HT-29 (cell line): Measurements from ENCODE around the gene NIPBL. TPM values are rescaled to one million over a fixed set of nuclear protein-coding genes. Genes with fewer than 3 reads are reported as not detected.
A peak's percentile ranks its signal among the peaks of the same experiment; 100 is the strongest.
"Not testable (repeated sequence)": the region's sequence is repeated elsewhere in the genome, so short reads cannot be mapped to it uniquely, and the experiment has no call there.

Experiments
- DNase-seq: peaks from one replicate; pipeline ENCODE4 v3.0.0-alpha.2; 2015; ENCODE audit warnings: low spot score
- total RNA-seq: library from RNA; depleted of rRNA; stranded (reverse); fragments of >200 nt; shearing (Covaris generic); gene quantifications from 2 replicates; pipeline ENCODE4 v1.2.3, GENCODE V29; 2014

Gene NIPBL
- total RNA-seq, 1 experiment from 2014 or later = 11.2 TPM

DNA sequence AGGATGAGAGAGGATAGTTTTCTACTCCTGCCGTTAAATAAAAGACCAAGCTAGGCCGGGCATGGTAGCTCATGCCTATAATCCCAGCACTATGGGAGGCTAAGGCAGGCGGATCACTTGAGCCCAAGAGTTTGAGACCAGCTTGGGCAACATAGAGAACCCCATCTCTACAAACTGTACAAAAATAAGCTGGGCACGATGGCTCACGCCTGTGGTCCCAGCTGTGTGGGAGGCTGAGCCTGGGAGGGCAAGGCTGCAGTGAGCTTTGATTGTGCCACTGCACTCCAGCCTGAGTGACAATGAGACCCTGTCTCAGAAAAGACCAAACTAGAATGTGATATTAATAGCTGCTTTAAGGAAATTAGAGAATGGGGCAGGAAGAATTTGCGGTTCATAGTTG lies 158.4 kb downstream of the NIPBL start:
- no peak for DNase-seq

- no peak for DNase-seq
Observed at GRCh38 chr5:37037840-37038239, 161.3 kb downstream of the NIPBL start.

DNA sequence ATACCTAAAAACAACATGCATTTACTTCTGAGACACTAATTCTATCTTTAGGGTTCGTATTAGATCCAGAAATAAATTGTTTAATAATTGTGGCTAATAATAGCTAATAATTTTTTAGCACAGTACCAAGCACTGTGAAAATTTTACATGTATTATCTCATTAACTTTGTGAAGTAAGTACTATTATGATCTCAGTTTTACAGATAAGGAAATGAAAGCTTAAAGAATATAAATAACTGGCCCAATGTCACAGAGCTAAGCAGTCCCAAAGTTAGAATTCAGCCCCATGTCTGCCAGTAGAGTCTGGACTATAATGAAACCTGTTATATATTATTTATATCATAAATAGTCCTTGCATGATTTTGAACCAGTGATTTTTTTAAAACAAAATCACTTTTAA lies 163.3 kb downstream of the NIPBL start:
- DNase-seq = no peak

GRCh38 chr5:37043693-37044092 lies 167.1 kb downstream of the NIPBL start:
- DNase-seq = peak; percentile 31

- no peak for DNase-seq
Observed at GRCh38 chr5:37044120-37044519, 167.6 kb downstream of the NIPBL start.

- no peak for DNase-seq
Observed at GRCh38 chr5:37045703-37046102, 169.1 kb downstream of the NIPBL start.

DNA sequence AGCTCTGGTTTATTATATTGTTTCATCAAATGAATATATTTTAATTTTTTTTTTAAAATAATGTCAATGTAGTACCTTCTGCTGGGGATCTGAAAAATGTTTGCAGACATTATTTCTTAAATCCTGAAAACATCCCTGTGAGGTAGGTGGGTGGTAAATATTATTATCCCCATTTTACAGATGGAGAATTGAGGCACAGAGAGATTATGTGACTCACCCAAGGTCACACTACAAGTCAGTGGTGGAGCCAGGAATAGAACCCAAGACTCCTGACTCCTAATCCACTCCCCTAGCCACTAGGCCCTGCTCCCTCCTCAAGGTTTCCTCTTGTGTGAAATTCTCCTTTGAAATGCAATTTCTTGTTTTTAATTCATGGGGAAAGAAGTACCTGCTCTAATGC lies 171.4 kb downstream of the NIPBL start:
- DNase-seq = no peak

DNA sequence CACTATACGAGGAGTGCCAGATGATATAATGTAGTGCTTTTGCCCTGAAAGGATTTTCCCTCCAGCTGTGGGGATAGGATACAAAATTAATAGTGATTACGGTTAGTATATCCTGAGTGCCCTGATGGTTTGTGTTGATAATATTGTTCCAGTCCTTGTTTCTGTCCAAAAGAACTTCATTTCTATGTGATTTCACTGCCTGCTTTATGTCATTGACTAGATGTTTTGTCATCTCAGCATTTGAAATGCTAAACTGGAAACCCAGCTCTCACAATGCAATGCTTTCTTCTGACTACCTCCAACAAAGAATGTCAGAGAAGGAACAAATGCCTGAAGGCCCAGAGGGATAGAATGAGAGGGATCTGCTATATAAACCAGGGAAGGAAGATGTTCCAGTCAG lies 177.8 kb downstream of the NIPBL start:
- no peak for DNase-seq

DNA sequence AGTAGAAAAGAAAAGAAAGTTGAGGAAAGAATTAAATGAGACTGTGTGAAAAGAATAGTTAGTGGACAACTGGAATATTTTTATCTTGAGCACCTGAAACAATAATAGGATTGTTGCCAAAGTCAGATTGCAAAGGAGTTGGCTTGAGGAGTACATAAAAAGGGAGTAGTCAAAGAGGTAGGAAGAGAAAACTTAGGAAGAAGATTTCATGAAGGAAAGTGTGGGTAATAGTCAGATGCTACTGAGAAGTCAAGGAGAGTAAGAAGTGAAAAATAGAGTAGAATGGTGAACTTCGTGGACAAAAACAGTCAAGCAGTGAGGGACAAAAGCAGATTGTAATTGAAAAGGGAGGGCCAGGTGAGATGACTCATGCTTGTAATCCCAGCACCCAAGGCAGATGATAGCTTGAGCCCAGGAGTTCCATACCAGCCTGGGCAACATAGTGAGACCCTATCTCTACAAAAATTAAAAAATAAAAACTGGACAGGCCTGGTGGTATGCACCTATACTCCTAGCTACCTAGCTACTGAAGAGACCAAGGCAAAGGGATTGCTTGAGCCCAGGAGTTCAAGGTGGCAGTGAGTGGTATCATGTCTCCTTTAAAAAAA lies 178.9 kb downstream of the NIPBL start:
- no peak for DNase-seq

- no peak for DNase-seq
Observed at GRCh38 chr5:37056762-37057161, 180.2 kb downstream of the NIPBL start.

DNA sequence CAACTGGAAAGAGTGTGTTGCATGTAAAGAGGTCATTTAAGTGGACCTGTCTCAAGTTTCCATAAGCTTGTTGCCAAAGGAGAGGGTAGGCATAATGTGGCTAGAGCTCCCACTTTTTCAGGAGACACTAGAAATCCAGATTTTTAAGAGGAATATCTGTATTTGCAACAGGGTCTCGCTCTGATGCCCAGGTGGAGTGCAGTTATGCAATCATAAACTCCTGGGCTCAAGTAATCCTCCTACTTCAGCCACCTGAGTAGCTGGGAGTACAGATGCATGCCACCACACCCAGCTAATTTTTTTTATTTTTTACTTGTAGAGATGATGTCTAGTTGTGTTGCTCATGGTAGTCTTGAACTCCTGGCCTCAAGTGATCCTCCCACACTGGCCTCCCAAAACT lies 183.5 kb downstream of the NIPBL start:
- no peak for DNase-seq

DNA sequence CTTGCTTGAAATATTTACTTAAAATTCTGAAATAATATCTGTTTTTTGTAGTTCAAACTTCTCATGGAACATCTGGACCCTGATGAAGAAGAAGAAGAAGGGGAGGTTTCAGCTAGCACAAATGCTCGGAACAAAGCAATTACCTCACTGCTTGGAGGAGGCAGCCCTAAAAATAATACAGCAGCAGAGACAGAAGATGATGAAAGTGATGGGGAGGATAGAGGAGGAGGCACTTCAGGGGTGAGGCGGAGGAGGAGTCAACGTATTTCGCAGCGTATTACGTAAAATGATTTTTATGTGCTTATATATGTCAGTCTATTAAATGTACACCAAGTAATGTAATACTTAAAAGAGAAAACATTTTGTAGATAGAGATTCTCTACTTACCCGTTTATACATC lies 187.2 kb downstream of the NIPBL start:
- no peak for DNase-seq

- no peak for DNase-seq
Observed at GRCh38 chr5:37064442-37064841, 187.9 kb downstream of the NIPBL start.

DNA sequence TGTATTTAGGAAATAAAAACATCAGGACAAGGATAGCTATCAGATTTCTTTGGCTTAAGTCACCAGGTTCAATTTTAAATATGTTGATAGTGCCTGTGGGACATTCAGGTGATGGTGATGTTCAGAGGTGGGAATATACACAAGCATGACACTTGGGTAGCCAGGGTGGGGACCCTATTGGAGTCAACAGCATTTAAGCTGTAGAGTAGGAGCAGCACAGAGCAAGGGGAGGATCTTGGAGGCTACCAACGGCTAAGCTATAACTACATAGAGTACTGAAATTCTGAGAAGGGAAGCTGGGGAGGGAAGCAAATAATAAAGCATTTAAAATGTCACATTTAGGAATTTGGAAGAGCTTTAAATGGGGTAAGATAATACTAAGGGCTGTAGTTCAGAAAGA lies 194.9 kb downstream of the NIPBL start:
- no peak for DNase-seq

DNA sequence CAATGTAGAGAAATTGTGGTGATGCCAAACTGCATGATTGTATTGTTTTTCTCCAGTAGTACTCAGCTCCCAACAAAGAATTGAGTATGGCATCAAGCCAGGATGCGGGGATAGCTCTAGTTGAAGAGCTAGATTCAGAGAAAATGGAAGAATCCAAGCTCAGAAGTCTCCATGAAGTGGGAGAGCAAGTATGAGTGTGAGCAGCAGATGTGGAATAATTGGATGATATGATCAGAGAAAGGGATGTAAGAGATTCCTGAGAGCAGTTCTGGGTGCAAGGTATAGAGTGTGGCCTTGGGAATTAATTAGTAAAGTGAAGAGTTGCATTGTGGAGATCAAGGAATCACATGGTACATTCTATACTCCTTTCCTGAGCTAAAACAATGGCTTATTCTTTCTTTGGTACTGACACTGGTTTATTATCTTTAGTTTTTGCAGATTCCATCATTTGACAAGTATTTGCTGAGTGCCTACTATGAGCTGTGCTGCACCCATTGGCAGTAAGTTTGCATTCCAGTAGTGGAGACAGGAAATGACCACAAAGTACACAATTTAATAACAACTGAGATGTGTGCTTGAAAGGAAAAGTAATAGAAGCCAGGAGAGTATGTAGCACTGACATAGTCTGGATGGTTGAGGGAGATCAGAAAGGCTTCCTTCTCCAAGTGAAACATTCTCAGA lies 195.5 kb downstream of the NIPBL start:
- DNase-seq = no peak

- DNase-seq = no peak
Observed at GRCh38 chr5:37075399-37075950, 198.9 kb downstream of the NIPBL start.

- DNase-seq = no peak
Observed at GRCh38 chr5:37077146-37077545, 200.6 kb downstream of the NIPBL start.

DNA sequence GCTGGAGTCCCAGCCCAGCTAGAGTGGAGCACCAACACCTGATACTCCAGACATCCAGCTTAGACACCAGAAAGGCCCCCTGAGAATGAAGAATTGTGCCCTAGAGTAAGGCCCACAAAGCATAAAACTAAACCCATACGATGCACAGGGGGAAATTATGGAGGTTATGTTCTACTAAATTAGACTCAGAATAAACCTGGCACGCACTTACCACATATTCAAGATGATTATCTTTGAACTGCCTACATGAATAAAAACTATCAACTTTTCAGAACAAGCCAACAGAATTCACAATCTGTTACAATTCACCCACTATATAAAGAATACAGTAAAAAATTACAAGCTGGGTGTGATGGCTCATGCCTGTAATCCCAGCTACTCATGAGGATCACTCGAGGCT lies 204.1 kb downstream of the NIPBL start:
- no peak for DNase-seq

- not testable (repeated sequence) for DNase-seq
Observed at GRCh38 chr5:37082977-37083376, 206.4 kb downstream of the NIPBL start.

DNA sequence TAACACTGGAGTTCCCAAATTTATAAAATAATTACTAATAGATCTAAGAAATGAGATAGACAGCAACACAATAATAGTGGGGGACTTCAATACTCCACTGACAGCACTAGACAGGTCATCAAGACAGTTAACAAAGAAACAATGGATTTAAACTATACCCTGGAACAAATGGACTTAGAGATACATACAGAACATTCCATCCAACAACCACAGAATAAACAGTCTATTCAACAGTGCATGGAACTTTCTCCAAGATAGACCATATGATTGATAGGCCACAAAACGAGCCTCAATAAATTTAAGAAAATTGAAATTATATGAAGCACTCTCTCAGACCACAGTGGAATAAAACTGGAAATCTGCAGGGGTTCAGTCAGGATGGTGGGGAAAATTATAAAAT lies 209.5 kb downstream of the NIPBL start:
- not testable (repeated sequence) for DNase-seq

- DNase-seq = no peak
Observed at GRCh38 chr5:37086466-37087173, 210.1 kb downstream of the NIPBL start.

GRCh38 chr5:37088009-37088408 lies 211.4 kb downstream of the NIPBL start:
- no peak for DNase-seq
